WTC11 (cell line): ENCODE measurements around the gene DSC3. TPM values are rescaled to one million over a fixed set of nuclear protein-coding genes. Genes with fewer than 3 reads are reported as not detected.
A peak's percentile ranks its signal among the peaks of the same experiment; 100 is the strongest.
"Not testable (repeated sequence)": the region's sequence is repeated elsewhere in the genome, so short reads cannot be mapped to it uniquely, and the experiment has no call there.

Experiments
- ATAC-seq: fragments of 200-7000 bp; cut with Tn5 transposase; 2 replicates; pipeline ENCODE4 v1.10.0; 2021; ENCODE audit warnings: mild to moderate bottlenecking, moderate library complexity
- CTCF ChIA-PET: fragments of 300-600 bp; sonication (Branson Sonifier 250); formaldehyde crosslinking; loops from one replicate; lab custom pipeline; 2021; ENCODE audit warnings: antibody characterized with exemption; lab: Charles Lee
- POLR2A ChIA-PET: fragments of 350-600 bp; sonication (Branson Sonifier 250); formaldehyde crosslinking; loops from one replicate; lab custom pipeline; 2021; ENCODE audit warnings: antibody characterized with exemption; lab: Charles Lee
- DNase-seq: peaks from one replicate; pipeline ENCODE4 v3.0.0; 2021; ENCODE audit warnings: low spot score
- H3K27ac Mint-ChIP-seq: 2 replicates; pipeline ENCODE4 v1.8.0; 2021; ENCODE audit warnings: mixed read lengths
- H3K27me3 Mint-ChIP-seq: 2 replicates; pipeline ENCODE4 v1.8.0; 2021; ENCODE audit warnings: low read depth, mild to moderate bottlenecking, moderate library complexity, mixed read lengths
- H3K36me3 Mint-ChIP-seq: 2 replicates; pipeline ENCODE4 v1.8.0; 2021; ENCODE audit warnings: mixed read lengths
- H3K4me1 Mint-ChIP-seq: 2 replicates; pipeline ENCODE4 v1.8.0; 2022; ENCODE audit warnings: mixed read lengths
- H3K4me3 Mint-ChIP-seq: 2 replicates; pipeline ENCODE4 v1.8.0; 2021; ENCODE audit warnings: mild to moderate bottlenecking, moderate library complexity, mixed read lengths
- H3K9me3 Mint-ChIP-seq: 2 replicates; pipeline ENCODE4 v1.8.0; 2021; ENCODE audit warnings: mixed read lengths
- ARID4B ChIP-seq: sonication (generic); formaldehyde crosslinking; IDR thresholded peaks from 2 replicates; pipeline ENCODE4 v1.8.0; 2023; ENCODE audit warnings: missing genetic modification reagents, mild to moderate bottlenecking, borderline replicate concordance
- CREB1 ChIP-seq: sonication (generic); formaldehyde crosslinking; IDR thresholded peaks from 2 replicates; pipeline ENCODE4 v1.8.0; 2023; ENCODE audit warnings: mild to moderate bottlenecking, missing genetic modification reagents
- FOXJ3 ChIP-seq: sonication (generic); formaldehyde crosslinking; IDR thresholded peaks from 2 replicates; pipeline ENCODE4 v1.9.0; 2021; ENCODE audit warnings: missing genetic modification reagents, mild to moderate bottlenecking, borderline replicate concordance
- FOXP1 ChIP-seq: sonication (generic); formaldehyde crosslinking; IDR thresholded peaks from 2 replicates; pipeline ENCODE4 v1.8.0; 2022; ENCODE audit warnings: missing genetic modification reagents, mild to moderate bottlenecking, moderate library complexity, borderline replicate concordance
- HMGA2 ChIP-seq: fragments of 250-450 bp; sonication (Bioruptor Pico); IDR thresholded peaks from 2 replicates; pipeline ENCODE4 v1.4.0; 2021; ENCODE audit warnings: mild to moderate bottlenecking, moderate library complexity
- JUN ChIP-seq: sonication (generic); formaldehyde crosslinking; IDR thresholded peaks from 2 replicates; pipeline ENCODE4 v1.8.0; 2023; ENCODE audit warnings: mild to moderate bottlenecking, missing genetic modification reagents
- SP1 ChIP-seq: sonication (generic); formaldehyde crosslinking; conservative IDR thresholded peaks from 2 replicates; pipeline ENCODE4 v1.8.1; 2022; ENCODE audit warnings: missing genetic modification reagents
- total RNA-seq: library from RNA; stranded (reverse); gene quantifications from 3 replicates; pipeline ENCODE4 v1.2.3, GENCODE V29; 2021
- TF ChIP-seq, protein P1 (sequence below): fragments of 200-600 bp; IDR thresholded peaks from 2 replicates; pipeline ENCODE4 v1.8.0; 2022; ENCODE audit warnings: antibody characterized with exemption
- TF ChIP-seq, protein P2 (sequence below): sonication (generic); formaldehyde crosslinking; IDR thresholded peaks from 2 replicates; pipeline ENCODE4 v1.8.1; 2023; ENCODE audit warnings: mild to moderate bottlenecking, missing genetic modification reagents, borderline replicate concordance

Gene DSC3
- total RNA-seq, 1 experiment from 2014 or later = 2.6 TPM

- TF ChIP-seq ARID4B (CRISPR knock-in tag) = no peak
These were observed 56.8 kb downstream of the DSC3 start (continued) for GRCh38 chr18:30985753-30986152.

DNA sequence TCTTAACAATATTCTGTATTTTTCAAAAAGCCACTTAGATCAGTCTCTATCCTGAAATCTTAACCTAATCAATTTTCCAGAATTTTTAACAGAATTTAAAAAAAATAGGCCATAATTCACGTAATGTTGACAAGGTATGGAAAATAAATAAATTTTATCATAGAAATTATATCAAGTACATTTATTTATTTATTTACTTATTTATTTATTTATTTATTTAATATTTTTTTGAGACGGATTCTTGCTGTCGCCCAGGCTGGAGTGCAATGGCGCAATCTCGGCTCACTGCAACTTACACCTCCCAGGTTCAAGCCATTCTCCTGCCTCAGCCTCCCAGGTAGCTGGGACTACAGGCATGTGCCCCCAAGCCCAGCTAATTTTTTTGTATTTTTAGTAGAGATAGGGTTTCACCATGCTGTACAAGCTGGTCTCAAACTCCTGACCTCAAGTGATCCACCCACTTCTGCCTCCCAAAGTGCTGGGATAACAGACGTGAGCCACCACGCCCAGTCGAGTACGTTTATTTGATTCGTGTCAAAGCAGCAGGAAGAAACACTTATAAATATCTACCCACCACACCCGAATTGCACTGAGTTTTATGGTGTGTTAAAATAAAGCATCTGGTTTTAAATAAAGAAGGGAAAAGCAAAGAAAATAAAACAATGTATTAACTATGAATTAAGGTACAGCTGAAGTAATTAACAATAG lies 60.1 kb downstream of the DSC3 start:
- Mint-ChIP-seq H3K36me3 (no peaks in the 10 kb centered on the region), H3K27ac (no peak overlapping the region), H3K4me1 (no peaks in the 10 kb centered on the region), H3K4me3 (no peak overlapping the region), H3K27me3 (no peaks in the 10 kb centered on the region), H3K9me3 (no peaks in the 10 kb centered on the region)
- TF ChIP-seq SP1 (CRISPR knock-in tag) (no peak), HMGA2 (peak; percentile 54; the same call in 1 of the 2 replicates), JUN (CRISPR knock-in tag) (no peak), CREB1 (no peak)
- no peak for ATAC-seq
- no peak for DNase-seq
- POLR2A ChIA-PET = no interaction called here
- CTCF ChIA-PET = interaction anchor here (0.6 kb wide), 1 partner anchor 134 kb away, joined by 4 read pairs; no protein-coding TSS in a partner anchor

GRCh38 chr18:30978091-30978490 lies 64.5 kb downstream of the DSC3 start:
- CTCF ChIA-PET, ATAC-seq, H3K4me3 Mint-ChIP-seq, H3K9me3 Mint-ChIP-seq, DNase-seq, H3K27me3 Mint-ChIP-seq, POLR2A ChIA-PET, H3K36me3 Mint-ChIP-seq, H3K4me1 Mint-ChIP-seq, H3K27ac Mint-ChIP-seq: not testable (repeated sequence)

DNA sequence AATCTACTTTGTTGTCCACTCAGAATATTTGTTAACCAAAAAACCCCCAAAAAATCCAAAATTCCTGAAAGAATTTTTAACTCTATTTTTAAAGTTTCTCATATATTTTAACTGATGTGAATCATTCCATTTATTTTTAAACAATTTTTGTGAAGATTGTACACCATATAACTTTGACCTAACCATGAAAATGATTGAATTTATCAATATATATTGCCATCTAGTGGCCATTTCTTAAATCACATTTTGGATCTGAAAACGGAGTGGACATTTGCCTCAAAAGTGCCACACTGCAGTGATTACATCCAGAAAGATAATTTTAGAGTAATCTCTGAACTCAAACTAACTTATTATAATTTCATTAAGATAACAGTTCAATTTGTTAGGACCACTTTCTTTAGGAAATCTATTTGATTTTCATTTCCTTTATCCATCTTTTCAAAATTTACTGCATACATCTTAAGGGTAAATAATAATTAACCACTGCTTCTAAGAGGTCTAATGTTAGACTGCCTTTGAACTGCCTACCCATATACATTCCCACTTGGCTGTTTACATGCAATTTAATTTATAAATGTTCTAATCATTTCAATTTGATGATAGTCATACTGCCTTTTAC lies 71.1 kb downstream of the DSC3 start:
- TF ChIP-seq FOXP1 (CRISPR knock-in tag) = no peak
- TF ChIP-seq, protein P1, sequence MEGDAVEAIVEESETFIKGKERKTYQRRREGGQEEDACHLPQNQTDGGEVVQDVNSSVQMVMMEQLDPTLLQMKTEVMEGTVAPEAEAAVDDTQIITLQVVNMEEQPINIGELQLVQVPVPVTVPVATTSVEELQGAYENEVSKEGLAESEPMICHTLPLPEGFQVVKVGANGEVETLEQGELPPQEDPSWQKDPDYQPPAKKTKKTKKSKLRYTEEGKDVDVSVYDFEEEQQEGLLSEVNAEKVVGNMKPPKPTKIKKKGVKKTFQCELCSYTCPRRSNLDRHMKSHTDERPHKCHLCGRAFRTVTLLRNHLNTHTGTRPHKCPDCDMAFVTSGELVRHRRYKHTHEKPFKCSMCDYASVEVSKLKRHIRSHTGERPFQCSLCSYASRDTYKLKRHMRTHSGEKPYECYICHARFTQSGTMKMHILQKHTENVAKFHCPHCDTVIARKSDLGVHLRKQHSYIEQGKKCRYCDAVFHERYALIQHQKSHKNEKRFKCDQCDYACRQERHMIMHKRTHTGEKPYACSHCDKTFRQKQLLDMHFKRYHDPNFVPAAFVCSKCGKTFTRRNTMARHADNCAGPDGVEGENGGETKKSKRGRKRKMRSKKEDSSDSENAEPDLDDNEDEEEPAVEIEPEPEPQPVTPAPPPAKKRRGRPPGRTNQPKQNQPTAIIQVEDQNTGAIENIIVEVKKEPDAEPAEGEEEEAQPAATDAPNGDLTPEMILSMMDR = peak; percentile 41
- TF ChIP-seq, all 79 proteins: peak for 1
- ChIA-PET POLR2A (no interaction called here), CTCF (interaction anchor here (0.5 to 1.2 kb wide), 3 partner anchors 12 to 572 kb away, joined by 4 to 6 read pairs (median 5); no protein-coding TSS in a partner anchor)
- ATAC-seq (no peak), DNase-seq (no peak)
- H3K4me3 Mint-ChIP-seq = no peak overlapping the region
- 0 out of 2 replicates have a peak, but pooled peaks cover 2% of the 10 kb centered on the region for H3K4me1 Mint-ChIP-seq
- H3K27me3 Mint-ChIP-seq = no peaks in the 10 kb centered on the region
- no peaks in the 10 kb centered on the region for H3K36me3 Mint-ChIP-seq
- no peak overlapping the region for H3K27ac Mint-ChIP-seq
- no peaks in the 10 kb centered on the region for H3K9me3 Mint-ChIP-seq

GRCh38 chr18:30970196-30970816 lies 72.2 kb downstream of the DSC3 start:
- Mint-ChIP-seq H3K36me3 (no peaks in the 10 kb centered on the region), H3K4me1 (0 out of 2 replicates have a peak, but pooled peaks cover 2% of the 10 kb centered on the region), H3K4me3 (no peak overlapping the region), H3K9me3 (no peaks in the 10 kb centered on the region), H3K27me3 (no peaks in the 10 kb centered on the region), H3K27ac (no peak overlapping the region)
- CTCF ChIA-PET = interaction anchor here (1.0 to 1.2 kb wide), 2 partner anchors 29 to 1096 kb away, joined by 3 to 4 read pairs; no protein-coding TSS in a partner anchor
- POLR2A ChIA-PET = no interaction called here
- ATAC-seq (no peak; the same call in 1 of the 2 replicates), DNase-seq (no peak)
- TF ChIP-seq, protein P2, sequence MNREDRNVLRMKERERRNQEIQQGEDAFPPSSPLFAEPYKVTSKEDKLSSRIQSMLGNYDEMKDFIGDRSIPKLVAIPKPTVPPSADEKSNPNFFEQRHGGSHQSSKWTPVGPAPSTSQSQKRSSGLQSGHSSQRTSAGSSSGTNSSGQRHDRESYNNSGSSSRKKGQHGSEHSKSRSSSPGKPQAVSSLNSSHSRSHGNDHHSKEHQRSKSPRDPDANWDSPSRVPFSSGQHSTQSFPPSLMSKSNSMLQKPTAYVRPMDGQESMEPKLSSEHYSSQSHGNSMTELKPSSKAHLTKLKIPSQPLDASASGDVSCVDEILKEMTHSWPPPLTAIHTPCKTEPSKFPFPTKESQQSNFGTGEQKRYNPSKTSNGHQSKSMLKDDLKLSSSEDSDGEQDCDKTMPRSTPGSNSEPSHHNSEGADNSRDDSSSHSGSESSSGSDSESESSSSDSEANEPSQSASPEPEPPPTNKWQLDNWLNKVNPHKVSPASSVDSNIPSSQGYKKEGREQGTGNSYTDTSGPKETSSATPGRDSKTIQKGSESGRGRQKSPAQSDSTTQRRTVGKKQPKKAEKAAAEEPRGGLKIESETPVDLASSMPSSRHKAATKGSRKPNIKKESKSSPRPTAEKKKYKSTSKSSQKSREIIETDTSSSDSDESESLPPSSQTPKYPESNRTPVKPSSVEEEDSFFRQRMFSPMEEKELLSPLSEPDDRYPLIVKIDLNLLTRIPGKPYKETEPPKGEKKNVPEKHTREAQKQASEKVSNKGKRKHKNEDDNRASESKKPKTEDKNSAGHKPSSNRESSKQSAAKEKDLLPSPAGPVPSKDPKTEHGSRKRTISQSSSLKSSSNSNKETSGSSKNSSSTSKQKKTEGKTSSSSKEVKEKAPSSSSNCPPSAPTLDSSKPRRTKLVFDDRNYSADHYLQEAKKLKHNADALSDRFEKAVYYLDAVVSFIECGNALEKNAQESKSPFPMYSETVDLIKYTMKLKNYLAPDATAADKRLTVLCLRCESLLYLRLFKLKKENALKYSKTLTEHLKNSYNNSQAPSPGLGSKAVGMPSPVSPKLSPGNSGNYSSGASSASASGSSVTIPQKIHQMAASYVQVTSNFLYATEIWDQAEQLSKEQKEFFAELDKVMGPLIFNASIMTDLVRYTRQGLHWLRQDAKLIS (CRISPR knock-in tag) = no peak
- TF ChIP-seq, protein P1 = peak; percentile 20; the same call in 1 of the 2 replicates
- no peak for TF ChIP-seq FOXJ3 (CRISPR knock-in tag)
